Measurements from ENCODE around the gene LRRN2. TPM values are rescaled to one million over a fixed set of nuclear protein-coding genes. Genes with fewer than 3 reads are reported as not detected.
A peak's percentile ranks its signal among the peaks of the same experiment; 100 is the strongest.

LRRN2 gene
- total and polyA plus RNA-seq, 2 experiments from 2014 or later: 0.74 to 2.6 TPM

GRCh38 chr1:204650911-204651570, 34.5 kb downstream of the LRRN2 start:
- H3K27me3 Mint-ChIP-seq (ENCODE audit: insufficient read depth, low read depth, poor library complexity): peaks cover 10% of the 10 kb centered on the region
- no peak for ATAC-seq
- H3K36me3 Mint-ChIP-seq (ENCODE audit: low read depth): no peaks in the 10 kb centered on the region

More at GRCh38 chr1:204650911-204651570, 34.5 kb downstream of the LRRN2 start:
- Mint-ChIP-seq H3K27ac (no peak overlapping the region), H3K4me1 (peaks cover 47% of the 10 kb centered on the region), H3K4me3 (no peak overlapping the region; the same call in 2 of the 3 replicates), H3K9me3 (no peaks in the 10 kb centered on the region)
- TF ChIP-seq NANOG (IDR thresholded peaks at IDR 0.05; ENCODE audit: borderline replicate concordance) (no peak), JUNB (IDR thresholded peaks at IDR 0.05; ENCODE audit: unreplicated experiment) (no peak), EZH2phosphoT487 (IDR thresholded peaks at IDR 0.05; ENCODE audit: unreplicated experiment) (no peak), CREB1 (CRISPR knock-in tag; IDR thresholded peaks at IDR 0.05; ENCODE audit: low read depth) (no peak), ETS1 (IDR thresholded peaks at IDR 0.05) (no peak), REST (IDR thresholded peaks at IDR 0.05; ENCODE audit: unreplicated experiment) (no peak), POLR2AphosphoS5 (IDR thresholded peaks at IDR 0.05; ENCODE audit: low read depth) (no peak), CTCF (conservative IDR thresholded peaks at IDR 0.05; ENCODE audit: low read depth in 2 of 2) (no peak), ZNF331 (CRISPR knock-in tag; IDR thresholded peaks at IDR 0.05; ENCODE audit: low read depth) (no peak), ZNF114 (CRISPR knock-in tag; IDR thresholded peaks at IDR 0.05) (no peak), ZNF462 (CRISPR knock-in tag; IDR thresholded peaks at IDR 0.05) (no peak), EZH2 (IDR thresholded peaks at IDR 0.05; ENCODE audit: low read depth, unreplicated experiment) (no peak), STAT1 (IDR thresholded peaks at IDR 0.05; ENCODE audit: unreplicated experiment) (no peak)
- no peaks in the 10 kb centered on the region for H3K79me2 ChIP-seq (replicated peaks; ENCODE audit: insufficient read depth)
- no peak overlapping the region; the same call in 1 of the 2 replicates for H3K4me3 ChIP-seq
- H2AFZ ChIP-seq: no peak overlapping the region
- H3K27ac ChIP-seq (ENCODE audit: low read depth): no peak overlapping the region
- no peak for DNase-seq (ENCODE audit: low spot score)
- H3K4me2 ChIP-seq: peak overlapping the region; percentile 69
- peaks cover 6% of the 10 kb centered on the region; the same call in 1 of the 2 replicates for H3F3A ChIP-seq (replicated peaks; ENCODE audit: low read depth)
- peaks cover 12% of the 10 kb centered on the region for H3K27me3 ChIP-seq (ENCODE audit: insufficient read depth)
- H3K4me1 ChIP-seq (ENCODE audit: insufficient read depth): peaks cover 35% of the 10 kb centered on the region
- H3K36me3 ChIP-seq (ENCODE audit: insufficient read depth): no peaks in the 10 kb centered on the region
- H3K9me2 ChIP-seq (ENCODE audit: insufficient read depth): no peaks in the 10 kb centered on the region; the same call in 1 of the 2 replicates
- H4K20me1 ChIP-seq (replicated peaks; ENCODE audit: insufficient read depth): no peaks in the 10 kb centered on the region

All from GM23338 (cell line).